ENCODE measurements around the gene RND2. TPM values are rescaled to one million over a fixed set of nuclear protein-coding genes. Genes with fewer than 3 reads are reported as not detected.

Gene RND2, protein sequence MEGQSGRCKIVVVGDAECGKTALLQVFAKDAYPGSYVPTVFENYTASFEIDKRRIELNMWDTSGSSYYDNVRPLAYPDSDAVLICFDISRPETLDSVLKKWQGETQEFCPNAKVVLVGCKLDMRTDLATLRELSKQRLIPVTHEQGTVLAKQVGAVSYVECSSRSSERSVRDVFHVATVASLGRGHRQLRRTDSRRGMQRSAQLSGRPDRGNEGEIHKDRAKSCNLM
- under 0.01 and 0.20 TPM in 2 replicates for total RNA-seq

DNA sequence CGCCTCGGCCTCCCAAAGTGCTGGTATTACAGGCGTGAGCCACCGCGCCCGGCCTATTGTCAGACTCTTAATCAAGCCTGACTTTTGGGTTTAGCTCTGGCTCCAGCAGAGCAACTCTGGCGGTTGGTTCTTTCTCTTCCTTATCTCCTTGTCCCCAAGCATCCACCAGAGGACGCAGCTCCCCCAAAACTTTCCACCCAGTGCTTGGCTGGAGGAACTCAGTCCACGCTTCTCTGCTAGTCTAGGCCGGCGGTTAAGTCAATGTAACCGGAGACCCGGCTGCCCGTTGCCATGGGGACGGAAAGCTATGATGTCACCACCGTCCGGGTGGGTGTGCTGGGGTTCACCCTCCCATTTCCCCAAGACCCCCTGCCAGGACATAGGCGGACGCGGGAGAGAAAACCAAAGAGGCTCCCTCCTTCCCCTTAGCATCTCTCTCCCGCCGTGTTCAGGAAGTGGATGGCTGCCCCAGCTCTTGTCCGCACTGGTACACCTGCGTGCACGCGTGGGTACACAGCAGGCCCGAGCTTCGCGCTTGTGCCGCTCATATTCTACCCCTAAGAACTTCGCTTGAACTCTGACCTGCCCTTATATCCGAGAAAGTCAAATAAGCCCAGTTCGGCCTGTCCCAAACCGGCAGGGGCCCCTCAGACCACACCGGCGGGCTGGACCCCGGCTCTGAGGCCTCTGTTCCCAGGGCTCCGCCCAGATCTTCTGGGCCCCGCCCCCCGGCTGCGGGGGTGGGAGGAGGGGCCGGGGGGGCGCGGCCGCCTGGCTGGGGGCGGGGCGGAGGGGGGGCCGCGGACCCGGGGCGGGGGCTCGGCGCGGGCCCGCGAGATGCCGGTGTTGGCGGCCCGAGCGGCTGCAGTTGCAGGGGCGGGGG is at the start of gene RND2:
Gene RND2 (plus strand): TSS at position 825 of the 883 bp plus-strand sequence. CDS start 117 bp downstream, outside the sequence.

DNA sequence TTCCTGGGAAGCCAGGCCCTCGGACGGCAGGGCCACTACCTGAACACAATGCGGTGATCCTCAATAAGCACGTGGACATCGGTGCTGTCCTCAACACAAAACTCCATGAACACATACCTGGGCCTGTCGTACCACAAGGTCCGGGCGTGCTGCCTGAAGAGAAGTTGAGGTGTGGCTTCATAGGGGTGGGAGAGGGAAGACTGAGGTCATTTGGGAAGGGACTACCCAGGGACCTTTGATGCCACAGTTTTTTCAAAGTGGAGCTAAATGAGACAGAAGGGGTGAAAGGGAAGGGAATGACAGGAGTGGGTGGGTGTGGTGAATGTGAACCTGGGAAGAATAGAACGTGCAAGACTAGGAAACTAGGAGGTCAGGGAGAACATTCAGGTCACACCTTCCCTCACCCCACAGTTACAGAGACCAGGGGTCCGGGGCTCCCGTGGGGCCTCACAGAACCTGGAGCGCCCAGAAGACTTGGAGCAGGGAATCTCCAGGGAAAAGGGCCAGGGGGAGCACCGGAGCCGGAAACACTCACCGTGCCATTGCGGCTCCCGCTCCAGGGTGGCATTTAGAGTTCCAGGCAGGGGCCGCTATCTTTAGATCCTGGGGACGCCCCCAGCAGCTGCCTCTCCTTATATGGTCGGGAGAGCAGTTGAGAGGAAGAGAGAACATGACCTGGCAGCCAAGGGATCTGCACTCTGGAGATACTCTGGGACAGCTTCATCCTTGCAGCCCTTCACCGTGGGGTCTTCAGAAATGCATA is 45.3 kb upstream of the RND2 start, which contains the start of gene PTGES3L:
Gene PTGES3L (minus strand): TSS at position 570 of the 763 bp plus-strand sequence. CDS start 27 bp downstream, at position 543.

DNA sequence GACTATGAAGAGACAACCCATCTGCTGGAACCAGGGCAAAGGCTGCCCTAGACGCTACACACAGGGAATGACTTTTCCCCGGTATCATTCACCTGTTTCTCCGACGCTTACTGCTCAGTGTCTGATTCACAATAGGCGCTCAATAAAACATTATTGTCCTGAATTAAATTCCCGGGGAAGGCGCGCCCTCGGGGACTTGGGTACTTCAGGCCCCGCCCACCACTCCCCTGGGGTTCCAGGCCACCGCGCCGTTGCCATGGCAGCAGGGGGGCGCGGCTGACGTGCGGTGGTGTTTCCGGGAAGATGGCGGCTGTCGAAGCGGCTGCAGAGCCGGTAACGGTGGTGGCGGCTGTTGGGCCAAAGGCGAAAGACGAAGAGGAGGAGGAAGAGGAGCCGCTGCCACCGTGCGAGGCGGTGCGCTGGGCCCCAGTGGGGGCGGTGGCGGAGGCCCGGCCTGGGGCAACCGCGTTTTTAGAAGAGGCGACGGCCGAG is 44.7 kb upstream of the RND2 start, which contains the start of gene RUNDC1:
Gene RUNDC1 (plus strand): TSS at position 292 of the 492 bp plus-strand sequence. CDS start 12 bp downstream, at position 304.

DNA sequence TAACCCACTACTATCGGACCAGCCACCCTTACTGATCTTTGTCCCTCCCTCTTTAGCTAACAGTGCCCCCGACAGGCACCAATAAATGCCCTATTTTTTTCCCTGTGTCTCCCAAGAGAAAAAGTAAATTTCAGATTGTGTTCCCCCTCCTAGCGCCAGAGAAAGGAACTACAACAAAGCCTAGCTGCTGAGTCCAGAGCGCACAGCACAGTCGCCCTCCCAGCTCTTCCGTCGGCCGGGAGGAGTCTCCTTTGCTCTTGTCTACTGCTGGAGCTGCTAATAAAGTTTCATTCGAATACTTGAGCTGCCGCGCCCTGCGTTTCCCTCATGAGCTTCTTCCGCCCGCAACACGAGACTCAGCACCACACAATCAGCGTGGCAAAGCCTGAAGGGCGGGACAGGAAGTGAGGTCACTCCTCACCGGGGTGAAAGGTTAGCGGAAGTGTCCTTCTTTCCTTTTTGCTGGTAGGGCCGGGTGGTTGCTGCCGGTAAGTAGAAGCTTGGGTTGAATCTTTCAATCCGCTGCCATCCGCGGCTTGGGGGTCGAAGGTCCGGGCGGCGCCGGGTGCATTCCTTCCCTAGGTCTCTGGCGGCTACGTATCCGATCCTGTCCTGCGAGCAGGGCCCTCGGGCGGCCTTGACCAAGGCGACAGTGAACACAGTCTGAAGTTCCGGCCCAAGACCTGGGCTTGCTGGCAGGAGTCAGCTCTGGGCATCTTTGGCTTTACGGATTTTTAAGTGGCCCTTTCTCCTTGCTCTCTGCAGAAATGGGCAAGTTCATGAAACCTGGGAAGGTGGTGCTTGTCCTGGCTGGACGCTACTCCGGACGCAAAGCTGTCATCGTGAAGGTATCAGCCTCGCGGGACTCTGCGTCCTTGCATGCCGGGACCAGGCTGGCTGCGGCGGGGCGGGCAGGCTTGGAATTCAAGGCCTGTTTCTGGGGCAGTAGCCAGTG is 26.8 kb upstream of the RND2 start, which contains the start of gene RPL27:
Gene RPL27 (plus strand): TSS at position 436 of the 955 bp plus-strand sequence. CDS start 332 bp downstream, at position 768.

DNA sequence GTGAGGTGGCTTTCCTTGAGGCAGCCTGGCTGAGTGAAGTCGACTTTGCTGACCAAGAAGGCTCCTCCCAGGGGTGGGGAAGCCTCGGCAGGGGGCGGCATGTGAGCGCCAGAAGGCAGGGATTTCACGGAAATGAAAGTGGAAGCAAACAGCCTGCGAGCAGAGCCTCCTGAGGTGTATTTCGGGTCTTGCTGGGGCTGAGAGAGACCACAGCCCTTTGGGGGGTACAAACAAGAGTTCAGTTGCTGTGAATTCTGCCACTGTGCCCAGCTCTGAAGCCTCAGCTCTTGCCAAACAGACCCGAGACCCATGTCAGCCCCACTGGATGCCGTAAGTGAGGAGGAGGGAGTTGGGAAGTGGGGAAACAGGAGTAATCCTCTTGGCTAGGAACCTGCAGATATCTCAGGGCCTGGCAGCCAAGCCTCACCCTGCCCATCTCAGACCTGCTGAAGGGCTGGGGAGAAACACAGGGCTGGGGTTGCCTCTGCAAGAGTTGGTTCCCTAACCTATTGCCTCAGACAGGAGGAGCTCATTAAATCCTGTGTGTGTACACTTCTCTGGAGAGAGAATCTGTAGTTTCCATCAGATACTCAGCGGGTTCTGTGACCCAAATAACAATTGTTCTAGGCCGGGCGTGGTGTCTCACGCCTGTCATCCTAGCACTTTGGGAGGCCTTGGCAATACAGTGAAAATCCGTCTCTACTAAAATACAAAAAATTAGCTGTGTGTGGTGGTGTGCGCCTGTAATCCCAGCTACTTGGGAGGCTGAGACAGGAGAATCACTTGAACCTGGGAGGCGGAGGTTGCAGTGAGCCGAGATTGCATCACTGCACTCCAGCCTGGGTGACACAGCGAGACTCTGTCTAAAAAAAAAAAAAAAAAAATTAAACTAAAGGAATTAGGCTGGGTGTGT is 18.1 kb upstream of the RND2 start, which contains the start of gene IFI35:
Gene IFI35 (plus strand): TSS at position 146 of the 913 bp plus-strand sequence. CDS start 164 bp downstream, at position 310.

DNA sequence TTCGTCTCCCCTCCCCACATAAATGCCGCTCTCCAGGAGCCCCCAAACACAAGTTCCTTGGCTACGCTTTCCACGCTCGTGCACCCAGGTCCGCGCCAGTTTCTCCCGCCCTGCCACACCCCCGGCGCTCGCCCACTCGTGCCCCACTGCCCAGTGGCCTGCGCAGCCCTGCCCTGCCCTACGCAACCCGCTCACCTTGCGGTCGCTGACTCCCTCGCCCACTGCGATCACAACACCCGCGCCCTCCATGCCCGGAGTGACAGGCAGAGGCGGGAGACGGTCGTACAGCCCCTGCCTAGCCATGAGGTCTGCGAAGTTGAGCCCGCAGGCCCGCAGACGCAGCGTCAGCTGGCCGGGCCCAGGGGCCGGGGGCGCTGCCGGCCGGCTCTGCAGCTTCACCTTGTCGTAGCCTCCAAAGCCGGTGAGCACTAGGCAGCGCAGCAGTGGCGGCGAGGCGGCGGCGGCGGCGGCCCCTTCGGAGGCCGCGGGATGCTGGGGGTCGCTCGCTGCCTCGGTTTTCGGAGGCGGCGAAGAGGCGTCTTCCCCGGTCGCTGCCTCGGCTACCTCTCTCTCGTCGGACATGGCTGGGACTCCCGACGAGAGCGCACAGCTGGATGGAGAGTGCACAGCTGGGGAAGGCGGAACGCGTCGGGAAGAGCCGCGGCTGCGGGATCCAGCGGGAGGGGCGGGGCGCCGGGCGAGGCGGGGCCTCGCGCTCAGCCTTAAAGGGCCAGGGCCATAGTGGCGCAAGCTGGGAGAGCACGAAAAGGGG is 3.1 kb upstream of the RND2 start, which contains the start of gene VAT1:
Gene VAT1 (minus strand): TSS at position 645 of the 772 bp plus-strand sequence. CDS start 63 bp downstream, at position 582.

Other genes with a start within 250 kb of the RND2 start
- gene WNK4, start 244.6 kb upstream of the RND2 start, total RNA-seq = 2.9 and 3.7 TPM in 2 replicates
- gene COA3, start 226.5 kb upstream of the RND2 start, total RNA-seq = 85.2 and 103 TPM in 2 replicates
- not detected in 2 replicates for gene CNTD1, start 226.4 kb upstream of the RND2 start, total RNA-seq
- gene BECN1, start 200.9 kb upstream of the RND2 start, total RNA-seq = 97.8 and 99.6 TPM in 2 replicates
- 119 and 146 TPM in 2 replicates for gene PSME3, start 191.8 kb upstream of the RND2 start, total RNA-seq
- gene AOC2, start 180.7 kb upstream of the RND2 start, total RNA-seq = 0.20 and 0.27 TPM in 2 replicates
- gene AOC3, start 174.0 kb upstream of the RND2 start, total RNA-seq = 0.40 TPM in 1 of 2 replicates, not detected in the other
- gene G6PC1, start 124.4 kb upstream of the RND2 start, total RNA-seq = not detected in 2 replicates
- 24.7 and 41.7 TPM in 2 replicates for gene AARSD1, start 60.8 kb upstream of the RND2 start, total RNA-seq
- gene PTGES3L, start 45.2 kb upstream of the RND2 start, total RNA-seq = not detected in 2 replicates
- gene RUNDC1, start 44.7 kb upstream of the RND2 start, total RNA-seq = 8.6 and 10.1 TPM in 2 replicates
- gene RPL27, start 26.8 kb upstream of the RND2 start, total RNA-seq = 1,175 and 1,267 TPM in 2 replicates
- gene IFI35, start 18.4 kb upstream of the RND2 start, total RNA-seq = 93.7 and 97.2 TPM in 2 replicates
- gene VAT1, start 2.8 kb upstream of the RND2 start, total RNA-seq = 810 and 880 TPM in 2 replicates
- gene BRCA1, start 100.1 kb downstream of the RND2 start, total RNA-seq = 27.7 and 31.8 TPM in 2 replicates
- 51.3 and 60.7 TPM in 2 replicates for gene NBR1, start 146.0 kb downstream of the RND2 start, total RNA-seq
- 5.5 and 6.4 TPM in 2 replicates for gene TMEM106A, start 186.6 kb downstream of the RND2 start, total RNA-seq
- not detected in 2 replicates for gene CCDC200, start 203.4 kb downstream of the RND2 start, total RNA-seq
- gene RNU2-1, start 208.7 kb downstream of the RND2 start, total RNA-seq = not detected in 2 replicates

All from mammary microvascular endothelial cell (primary cell).